GM19043 (cell line): Measurements from ENCODE around the gene TGFBRAP1.
A peak's percentile ranks its signal among the peaks of the same experiment; 100 is the strongest.

ENCODE experiments used
- ATAC-seq: cut with Tn5 transposase; IDR thresholded peaks from one replicate; pipeline ENCODE4 v1.9.1; 2021; ENCODE audit warnings: low read depth; ENCODE audit not compliant: unreplicated experiment

Gene TGFBRAP1

DNA sequence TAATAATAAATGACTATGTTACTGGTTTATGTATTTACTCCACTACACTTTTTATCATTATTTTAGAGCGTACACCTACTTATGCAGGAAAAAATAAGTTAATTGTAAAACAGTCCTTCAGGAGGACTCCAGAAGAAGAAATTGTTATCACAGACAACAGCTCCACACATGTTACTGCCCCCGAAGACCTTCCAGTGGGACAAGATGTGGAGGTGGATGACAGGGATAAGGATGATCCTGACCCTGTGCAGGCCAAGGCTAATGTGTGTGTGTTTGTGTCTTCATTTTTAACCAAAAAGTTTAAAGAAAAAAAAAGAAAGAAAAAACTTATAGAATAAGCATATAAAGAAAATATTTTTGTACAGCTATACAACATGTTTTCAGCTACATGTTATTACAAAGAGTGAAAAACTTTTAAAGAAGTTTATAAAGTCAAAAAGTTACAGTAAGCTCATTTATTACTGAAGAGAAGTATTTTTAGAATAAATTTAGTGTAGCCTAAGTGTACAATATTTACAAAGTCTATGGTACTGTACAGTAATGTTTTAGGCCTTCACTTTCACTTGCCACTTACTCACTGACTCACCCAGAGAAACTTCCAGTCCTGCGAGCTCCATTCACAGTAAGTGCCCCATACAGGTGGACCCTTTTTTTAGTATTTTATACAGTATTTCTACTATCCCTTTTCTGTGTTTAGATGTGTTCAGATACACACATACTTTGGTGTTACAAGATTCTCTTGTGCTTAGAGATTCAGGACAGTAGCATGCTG is 7.5 kb downstream of the TGFBRAP1 start:
- no peak for ATAC-seq

DNA sequence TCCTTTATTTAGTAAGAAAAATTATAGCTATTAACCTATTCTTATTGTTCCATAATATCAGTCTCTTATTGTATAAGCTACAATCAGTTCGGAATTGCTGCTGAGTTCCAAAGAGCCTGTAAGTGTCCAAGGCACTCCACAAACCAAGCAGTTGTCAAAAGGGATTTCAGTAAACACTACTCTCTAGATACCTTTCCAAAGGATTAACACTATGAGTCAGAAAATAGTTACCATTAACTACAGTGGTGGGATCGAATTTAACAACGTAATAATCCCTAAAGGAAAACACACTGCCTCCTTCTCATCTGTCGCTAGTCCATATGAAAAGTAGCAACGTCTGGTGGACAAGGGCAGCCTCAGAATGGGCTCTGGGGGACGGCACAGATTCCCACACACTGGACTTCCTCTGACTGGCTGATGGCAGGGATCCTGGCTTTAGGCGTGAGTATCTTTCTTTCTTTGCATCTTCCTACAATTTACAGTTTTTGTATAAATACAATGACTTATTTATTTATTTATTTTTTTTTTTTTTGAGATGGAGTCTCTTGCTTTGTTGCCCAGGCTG is 8.8 kb downstream of the TGFBRAP1 start:
- no peak for ATAC-seq

DNA sequence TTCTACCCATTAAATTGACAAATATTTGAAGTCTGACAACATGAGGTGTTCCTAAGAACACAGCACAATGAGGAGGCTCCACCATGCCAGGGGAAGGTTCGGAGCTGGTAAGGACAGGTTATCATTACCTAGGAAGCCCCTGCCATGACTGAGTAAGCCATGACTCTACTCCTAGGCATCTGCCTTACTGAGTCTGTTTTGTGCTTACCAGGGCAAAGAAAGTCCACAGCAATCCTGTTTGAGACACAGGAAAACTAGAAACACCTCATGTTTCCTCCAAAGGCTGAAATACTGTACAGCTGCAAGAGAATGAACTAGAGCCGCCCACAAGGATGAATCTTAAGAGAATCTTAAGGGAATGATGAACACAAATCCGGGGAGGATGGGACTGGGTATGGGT is 11.6 kb downstream of the TGFBRAP1 start:
- ATAC-seq = no peak

DNA sequence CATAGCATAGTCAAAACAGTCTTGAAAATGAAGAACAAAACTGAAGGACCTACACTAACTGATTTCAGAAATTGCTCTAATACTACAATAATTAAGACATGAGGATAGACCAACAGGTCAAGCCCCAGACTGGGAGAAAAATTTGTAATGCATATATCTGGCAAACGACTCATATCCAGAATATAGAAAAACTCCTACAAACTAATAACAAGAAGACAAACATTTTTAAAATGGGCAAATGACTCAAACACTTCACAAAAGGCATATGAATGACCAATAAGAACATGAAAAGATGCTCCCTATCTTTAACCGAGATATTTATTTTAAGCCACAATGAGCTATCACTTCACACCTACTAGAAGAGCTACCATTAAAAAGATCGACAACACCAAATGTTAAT is 14.2 kb downstream of the TGFBRAP1 start:
- ATAC-seq = peak; percentile 44

DNA sequence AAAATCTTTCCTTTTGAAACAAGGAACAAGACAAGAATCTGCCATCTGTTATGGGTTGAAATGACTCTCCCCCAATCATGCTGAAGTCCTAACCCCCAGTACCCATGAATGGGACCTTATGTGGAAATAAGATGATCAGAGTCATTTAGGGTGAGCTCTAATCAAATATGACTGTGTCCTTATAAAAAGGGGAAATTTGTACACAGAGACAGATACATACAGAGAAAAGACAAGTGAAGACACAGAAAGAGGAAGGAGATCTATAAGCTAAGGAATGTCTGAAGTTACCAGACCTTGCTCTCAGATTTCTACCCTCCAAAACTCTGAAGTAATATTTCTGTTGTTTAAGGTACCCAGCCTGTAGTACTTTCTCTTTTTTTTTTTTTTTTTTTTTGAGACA is 15.7 kb downstream of the TGFBRAP1 start:
- ATAC-seq = no peak

DNA sequence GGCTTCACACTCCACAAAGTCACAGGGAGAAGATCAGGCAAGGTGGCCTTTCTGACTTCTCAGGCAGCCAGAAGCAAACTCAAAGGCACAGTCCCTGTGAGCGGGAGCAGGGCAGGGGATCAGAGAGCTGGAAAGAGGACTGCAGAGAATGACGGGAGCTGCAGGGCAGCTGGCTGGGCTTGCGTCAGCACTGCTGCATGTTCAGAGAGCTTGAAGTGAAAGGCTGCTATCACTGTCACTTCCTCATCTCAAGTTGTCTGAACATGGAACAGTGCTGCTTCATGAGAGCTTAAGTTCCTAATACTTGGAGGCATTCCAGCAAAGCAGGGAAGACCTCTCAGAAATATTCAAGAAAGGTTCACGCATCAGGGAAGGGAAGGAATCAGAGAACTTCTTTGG is 20.4 kb downstream of the TGFBRAP1 start:
- no peak for ATAC-seq

DNA sequence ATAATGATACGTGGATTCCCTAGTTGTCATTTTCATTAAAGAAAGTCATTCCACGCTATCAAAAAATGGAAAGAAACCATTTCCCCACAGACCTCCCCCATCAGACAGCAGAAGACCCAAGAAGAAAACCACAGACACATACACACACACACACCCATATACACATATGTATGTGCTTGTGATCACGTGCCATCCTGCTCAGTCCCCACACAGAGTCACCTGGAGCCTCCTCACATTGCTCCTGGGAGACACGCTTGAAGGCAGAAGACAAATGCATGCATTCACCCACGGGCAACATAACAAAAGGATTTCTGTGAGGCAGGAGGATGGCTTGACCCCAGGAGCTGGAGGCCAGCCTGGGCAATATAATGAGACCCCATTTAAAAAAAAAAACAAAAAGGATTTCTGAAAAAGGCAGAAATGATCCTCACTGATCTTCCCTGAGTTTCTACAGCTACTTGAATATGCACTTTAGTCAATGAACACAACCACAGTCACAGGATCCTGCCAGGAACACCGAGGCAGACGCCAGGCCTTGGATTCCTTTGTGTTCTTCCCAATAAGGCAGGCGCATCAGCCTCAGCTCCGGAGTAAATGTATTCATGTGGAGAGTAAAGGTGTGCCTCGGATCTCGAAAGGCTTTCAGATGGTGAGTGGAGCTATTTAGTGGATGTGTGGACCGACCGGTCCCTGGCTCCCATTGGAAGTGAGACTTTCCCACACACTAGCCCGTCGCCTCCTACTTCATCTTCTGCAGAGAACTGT is 21.0 kb downstream of the TGFBRAP1 start:
- ATAC-seq = no peak

DNA sequence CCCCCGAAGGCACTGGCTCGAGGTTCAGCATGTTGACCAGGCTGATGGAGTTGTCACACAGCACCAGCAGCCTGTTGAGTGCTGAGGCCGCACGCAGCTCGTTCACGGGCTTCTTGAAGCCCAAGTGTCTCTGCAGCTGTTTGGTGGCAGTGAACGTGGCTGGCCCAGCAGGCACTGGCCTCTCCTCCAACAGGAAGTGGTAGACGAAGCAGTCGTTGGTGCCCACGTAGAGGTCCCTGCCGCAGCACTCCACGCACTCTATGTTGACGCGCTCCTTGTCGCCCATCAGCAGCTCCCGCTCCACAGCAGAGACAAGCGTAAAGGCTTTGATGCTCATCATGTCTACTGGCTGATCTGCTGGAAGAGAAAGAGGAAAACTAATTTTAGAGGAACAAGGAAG is 21.6 kb downstream of the TGFBRAP1 start:
- ATAC-seq = no peak

DNA sequence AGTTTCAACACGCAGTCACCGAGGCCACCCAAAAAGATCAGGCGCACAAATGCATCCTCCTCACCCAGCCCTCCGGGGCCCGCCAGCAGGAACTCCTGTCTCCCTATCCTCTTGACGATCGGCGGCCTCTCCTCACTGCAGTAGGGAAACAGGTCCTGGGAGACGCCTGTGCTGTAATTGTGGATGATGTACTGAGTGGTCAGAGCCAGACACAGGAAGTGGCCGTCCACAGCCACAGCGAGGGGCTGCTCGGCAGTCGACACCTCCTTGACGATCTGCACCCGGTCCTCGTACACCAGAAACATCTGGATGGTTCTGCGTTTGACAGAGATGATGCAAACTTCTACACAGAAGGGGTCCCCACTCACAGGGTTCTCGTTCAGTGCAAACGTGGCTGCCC is 22.0 kb downstream of the TGFBRAP1 start:
- no peak for ATAC-seq

DNA sequence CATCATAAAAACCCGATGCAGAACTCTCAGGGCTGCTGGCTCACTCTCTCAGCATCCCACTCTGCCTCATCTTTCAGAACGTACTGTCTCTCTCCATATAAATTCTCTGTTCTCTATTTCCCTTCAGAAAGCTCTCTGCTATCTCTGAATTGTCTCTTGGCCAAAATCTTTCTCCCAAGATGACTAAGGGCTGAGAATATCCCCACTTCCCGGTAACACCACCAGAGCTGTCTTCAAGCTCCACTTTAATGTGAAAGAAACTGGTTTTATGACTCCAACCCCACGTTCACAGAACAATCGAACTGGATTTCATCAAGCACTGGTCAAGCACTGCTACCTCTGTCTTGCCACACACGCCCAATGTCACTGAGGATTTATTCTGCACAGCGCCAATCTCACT is 22.4 kb downstream of the TGFBRAP1 start:
- no peak for ATAC-seq

DNA sequence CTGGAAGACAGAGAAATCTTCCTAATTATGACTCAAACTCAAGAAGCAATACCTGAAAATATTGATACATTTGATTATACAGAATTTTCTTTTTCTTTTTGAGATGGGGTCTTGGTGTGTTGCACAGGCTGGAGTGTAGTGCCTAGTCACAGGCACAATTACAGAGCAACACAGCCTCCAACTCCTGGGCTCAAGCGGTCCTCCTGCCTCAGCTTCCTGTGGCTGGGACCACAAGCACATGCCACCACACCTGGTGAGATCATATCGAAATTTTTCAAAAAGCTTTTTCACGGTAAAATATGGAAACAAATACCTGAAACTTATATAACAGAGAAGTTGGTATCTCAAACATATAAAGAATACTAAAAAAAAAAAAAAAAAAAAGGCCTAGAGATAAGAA is 27.9 kb downstream of the TGFBRAP1 start:
- ATAC-seq = no peak

DNA sequence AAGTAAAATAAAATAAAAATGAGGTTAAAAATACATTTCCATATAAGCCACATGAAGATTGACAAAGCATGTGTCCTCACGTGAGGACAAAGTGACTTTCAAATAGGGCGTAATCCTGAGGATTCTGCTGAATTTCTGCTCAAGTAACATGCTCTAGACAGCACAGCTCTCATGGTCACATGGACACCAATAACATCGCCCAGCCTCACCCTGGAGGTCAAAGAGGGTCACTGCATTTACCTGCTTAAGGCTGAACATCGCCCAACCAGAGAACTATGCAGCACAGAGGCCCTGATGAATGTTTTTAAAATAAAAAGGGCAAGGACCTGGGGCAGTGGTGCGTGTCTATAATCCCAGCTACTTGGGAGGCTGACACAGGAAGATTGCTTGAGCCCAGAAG is 30.2 kb downstream of the TGFBRAP1 start:
- ATAC-seq = no peak

DNA sequence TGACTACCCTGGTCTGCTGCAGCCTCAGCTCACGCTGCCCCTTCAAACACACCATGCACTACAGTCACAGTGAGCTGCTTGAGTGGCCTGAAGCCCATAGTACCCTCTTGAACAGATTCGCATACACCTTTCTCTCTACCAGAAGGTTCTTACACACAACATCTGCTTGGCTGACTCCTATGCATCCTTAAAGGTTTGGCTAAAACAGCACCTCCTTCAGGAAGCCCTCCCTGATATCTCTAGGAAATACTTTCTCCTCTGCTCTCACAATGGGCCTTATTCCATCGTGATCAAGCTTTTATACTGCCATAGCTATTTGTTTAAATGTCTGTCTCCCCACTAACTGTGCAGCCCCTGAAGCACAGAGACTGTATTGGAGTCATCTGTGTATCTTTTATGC is 31.5 kb downstream of the TGFBRAP1 start:
- ATAC-seq = no peak

DNA sequence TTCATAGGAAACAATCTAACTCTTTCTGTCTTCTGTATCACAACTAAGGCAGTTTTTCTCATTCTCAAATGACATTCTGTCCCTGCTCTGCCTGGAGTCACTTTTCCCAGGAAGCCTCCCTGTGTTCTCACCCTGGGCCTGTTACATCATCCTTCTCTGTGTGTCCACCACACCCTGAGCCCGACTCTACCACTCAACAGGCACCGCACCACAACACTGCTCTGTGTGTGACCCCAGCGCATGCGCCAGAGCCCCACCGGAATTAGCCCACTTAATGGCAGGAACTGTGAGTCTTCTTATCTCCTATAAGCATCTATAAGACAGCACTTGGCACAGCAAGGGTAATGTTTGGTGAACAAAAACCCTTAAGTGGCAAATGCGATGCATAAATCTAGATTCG is 32.3 kb downstream of the TGFBRAP1 start:
- ATAC-seq = no peak

DNA sequence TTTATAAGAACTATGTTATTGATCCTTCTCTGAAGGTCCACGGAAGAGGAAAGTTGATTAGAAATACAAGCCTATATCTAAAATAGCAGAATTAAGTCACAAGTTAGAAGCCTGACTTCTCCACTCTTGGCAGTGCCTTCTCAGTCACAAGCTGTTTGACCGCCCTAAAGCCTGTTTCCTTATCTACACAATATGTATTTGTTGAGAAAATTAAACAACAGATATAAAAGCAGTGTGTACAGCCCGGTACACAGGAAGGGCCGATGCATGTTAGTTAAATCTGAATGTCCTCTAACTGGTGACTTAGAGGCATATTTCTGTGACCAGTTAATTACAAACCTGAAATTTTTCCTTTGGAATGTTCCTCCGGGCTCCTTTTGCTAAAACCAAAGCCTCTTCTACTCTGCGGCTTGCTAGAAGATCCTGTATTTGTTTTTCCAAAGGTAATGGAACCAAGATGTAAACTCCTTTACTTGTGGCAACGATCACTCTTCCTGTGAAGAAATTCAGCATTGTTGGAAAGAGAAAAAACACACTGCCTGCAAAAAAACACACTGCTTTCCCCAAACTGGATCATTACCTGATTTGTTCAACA is 33.4 kb downstream of the TGFBRAP1 start:
- ATAC-seq = no peak

DNA sequence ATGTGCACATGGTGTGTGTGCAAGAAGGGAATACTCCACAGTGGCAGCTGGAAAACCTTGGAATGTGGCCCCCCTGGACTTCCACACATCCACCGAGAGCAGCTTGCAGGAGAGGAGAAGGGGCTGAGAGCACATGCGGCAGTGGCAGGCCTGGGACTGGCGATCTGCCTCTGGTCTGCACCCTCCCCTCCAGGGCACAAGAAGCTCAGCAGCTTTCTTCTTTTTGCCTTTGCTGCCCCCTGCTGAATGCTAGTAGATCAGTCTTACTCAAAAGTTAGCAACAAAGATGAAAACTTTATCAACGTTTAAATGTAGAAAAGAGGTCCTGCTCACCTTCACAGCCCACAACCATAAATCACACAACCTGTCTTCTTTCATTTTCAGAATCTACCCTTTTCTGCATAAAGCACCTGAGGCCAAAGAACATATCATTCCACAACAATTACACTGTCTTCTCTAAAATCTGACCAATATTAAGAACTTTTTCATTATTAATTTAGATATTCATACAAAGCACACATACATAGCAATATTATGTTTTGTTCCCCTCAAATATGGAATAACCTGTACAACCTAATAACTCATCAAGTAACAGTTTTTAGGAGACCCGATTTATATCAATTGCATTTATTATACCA is 34.6 kb downstream of the TGFBRAP1 start:
- ATAC-seq = peak; percentile 51

DNA sequence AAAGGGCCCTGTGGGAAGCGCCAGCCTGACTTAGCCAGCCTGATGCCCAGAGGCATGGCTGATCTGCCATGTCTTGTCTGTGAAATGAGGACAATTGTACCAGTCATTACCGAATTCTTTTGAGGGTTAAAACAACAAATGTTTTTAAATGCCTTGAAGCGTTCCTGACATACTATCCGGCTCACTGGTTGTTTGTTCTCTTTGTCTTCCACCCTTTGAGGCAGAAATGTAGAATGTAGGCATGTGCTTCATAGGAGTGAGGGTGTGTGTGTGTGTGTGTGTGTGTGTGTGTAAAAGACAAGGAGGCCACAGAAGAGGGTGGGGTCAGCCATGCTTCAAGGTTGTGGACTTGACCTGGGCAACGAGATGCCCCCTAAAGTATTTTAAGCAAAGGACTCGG is 35.5 kb downstream of the TGFBRAP1 start:
- no peak for ATAC-seq

DNA sequence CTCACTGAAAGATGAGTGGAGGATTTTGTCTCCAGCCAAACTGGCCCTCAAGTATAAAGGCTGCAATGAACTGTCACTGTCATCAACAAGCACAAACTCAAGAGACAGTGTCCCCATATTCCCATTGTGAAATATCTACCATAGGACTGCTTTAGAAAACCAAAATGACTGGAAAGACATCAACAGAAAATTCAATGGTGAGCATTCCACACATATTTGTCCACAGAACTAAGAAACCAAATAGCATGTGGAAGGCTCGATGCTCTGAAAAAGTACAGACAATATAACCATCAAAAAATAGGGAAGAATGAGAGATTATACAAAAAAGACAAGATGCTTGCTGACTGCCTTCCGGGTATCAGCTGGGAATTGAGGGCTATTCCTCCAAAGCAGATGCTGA is 37.6 kb downstream of the TGFBRAP1 start:
- ATAC-seq = no peak

DNA sequence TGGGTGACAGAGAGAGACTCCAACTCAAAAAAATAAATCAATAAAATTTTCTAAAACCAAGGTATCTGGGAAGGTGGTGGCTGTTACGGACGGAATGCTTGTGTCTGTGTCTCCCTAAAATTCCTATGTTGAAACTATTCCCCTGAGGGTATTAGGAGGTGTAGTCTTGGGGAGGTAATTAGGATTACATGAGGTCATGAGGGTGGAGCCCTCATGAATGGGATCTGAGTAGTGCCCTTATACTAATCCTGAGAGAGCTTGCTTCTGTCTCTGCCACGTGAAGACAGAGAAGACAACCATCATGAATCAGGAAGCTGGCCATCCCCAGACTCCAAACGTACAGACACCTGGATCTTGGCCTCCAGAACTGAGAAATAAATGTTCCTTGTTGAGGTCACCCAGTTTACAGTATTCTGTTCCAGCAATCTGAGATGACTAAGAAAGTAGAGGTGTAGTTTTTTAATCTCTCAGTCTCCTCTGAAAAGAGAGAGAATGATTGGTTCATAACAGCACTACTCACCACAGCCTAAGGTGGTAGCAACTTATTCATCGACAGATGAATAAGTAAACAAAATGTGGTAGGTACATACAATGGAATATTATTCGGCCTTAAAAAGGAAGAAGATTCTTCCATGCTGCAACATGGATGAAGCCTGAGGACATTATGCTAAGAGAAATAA is 38.4 kb downstream of the TGFBRAP1 start:
- ATAC-seq = no peak

DNA sequence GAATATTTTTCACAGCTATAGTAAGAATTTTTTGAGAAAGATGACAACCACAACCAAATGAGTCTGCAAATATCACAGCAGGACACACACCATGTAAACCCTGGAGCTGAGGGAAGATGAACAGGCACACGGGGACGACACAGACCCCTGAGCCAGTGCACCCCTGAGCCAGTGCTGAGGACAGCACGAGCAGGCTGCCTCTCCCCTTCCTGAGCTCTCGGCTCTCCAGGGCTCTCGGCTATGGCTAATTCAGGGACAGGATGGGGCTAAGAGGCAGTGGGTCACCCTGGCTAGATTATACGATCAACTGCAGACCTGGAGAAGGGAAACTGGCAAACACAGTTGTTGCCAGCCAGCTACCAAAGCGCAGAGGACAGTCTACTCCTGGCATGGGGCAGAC is 41.4 kb downstream of the TGFBRAP1 start:
- ATAC-seq = no peak
